ENCODE data around the gene SHISA7.

DNA sequence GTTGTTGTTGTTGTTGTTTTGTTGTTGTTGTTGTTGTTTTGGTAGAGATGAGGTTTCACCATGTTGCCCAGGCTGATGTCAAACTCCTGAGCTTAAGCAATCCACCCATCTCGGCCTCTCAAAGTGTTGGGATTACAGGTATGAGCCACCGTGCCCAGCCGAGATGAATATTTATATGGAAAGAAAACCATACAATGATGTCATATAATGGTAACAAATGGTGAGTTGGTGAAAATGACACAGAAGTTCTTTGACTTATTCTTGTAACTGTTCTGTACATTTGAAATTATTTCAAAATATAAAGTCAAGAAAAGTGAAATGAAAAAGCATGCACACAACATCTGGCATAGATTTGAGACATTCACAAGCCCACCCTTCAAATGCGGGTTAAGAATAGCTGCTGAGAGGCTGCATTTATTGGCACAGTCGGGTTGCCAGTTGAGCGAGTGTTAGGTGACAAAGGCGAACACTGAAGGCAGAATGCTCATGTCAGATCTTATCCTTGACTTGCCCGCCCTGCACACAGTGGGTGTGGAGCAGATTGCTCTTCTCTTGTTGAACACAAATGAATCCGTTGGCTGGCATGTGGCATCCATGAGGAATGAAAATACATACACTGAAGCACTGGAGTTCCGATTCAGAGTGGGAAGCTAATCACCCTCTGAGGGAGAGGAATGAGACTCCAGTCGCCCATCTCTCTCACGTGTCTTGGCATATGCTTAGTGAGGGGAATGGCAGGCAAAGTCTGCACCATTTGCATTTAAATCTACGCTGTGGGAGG lies 19.7 kb downstream of the SHISA7 start:
- TF ChIP-seq, protein P1, sequence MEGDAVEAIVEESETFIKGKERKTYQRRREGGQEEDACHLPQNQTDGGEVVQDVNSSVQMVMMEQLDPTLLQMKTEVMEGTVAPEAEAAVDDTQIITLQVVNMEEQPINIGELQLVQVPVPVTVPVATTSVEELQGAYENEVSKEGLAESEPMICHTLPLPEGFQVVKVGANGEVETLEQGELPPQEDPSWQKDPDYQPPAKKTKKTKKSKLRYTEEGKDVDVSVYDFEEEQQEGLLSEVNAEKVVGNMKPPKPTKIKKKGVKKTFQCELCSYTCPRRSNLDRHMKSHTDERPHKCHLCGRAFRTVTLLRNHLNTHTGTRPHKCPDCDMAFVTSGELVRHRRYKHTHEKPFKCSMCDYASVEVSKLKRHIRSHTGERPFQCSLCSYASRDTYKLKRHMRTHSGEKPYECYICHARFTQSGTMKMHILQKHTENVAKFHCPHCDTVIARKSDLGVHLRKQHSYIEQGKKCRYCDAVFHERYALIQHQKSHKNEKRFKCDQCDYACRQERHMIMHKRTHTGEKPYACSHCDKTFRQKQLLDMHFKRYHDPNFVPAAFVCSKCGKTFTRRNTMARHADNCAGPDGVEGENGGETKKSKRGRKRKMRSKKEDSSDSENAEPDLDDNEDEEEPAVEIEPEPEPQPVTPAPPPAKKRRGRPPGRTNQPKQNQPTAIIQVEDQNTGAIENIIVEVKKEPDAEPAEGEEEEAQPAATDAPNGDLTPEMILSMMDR (IDR thresholded peaks at IDR 0.05; ENCODE audit: low read depth, low read length) = no peak
- TF ChIP-seq POLR2A (IDR thresholded peaks at IDR 0.05; ENCODE audit: extremely low read depth, insufficient read length) = no peak
- TF ChIP-seq, protein P2, sequence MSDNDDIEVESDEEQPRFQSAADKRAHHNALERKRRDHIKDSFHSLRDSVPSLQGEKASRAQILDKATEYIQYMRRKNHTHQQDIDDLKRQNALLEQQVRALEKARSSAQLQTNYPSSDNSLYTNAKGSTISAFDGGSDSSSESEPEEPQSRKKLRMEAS (IDR thresholded peaks at IDR 0.05; ENCODE audit: low read depth, low read length) = no peak
- no peak for TF ChIP-seq MYC (IDR thresholded peaks at IDR 0.05; ENCODE audit: low read depth, low read length)
